ENCODE measurements around the gene SLC25A1.
"Not testable (repeated sequence)": the region's sequence is repeated elsewhere in the genome, so short reads cannot be mapped to it uniquely, and the experiment has no call there.

SLC25A1 gene

DNA sequence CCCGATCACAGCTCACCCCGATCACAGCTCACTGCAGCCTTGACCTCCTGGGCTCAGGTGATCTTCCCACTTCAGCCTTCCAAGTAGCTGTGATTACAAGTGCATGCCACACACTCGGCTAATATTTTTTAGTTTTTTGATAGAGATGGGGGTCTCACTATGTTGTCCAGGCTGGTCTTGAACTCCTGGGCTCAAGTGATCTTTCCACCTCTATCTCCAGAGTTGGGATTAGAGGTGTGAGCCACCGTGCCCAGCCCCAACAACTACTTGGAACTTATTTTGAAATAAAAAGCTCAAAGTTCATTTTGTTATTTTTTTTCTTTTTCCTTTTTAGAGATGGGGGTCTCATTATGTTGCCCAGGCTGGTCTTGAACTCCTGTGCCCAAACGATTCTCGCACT is 27.8 kb upstream of the SLC25A1 start:
- DNase-seq (ENCODE audit: low read depth in 2 of 2, low spot score in 1 of 2) = no peak

DNA sequence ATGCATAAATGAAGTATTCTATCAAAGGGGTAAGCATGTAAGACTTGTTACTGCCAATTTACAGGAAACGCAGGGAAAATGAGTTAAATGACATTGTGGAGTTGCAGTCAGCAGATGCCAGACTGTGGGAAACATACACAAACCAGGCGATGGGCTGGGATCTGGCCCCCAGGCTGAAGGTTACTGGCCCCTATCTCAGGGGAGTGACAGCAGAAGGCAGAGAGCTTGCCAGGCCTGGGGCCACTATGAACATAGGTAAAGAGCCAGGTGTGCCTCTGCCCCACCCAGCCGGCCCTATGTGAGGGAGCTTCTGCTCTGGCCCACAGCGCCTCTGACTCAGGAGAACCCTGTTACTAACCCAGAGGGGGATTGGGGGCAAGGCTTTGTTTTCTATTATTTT is 26.1 kb upstream of the SLC25A1 start:
- no peak for DNase-seq (ENCODE audit: low read depth in 2 of 2, low spot score in 1 of 2)

GRCh38 chr22:19203834-19204233 is 25.3 kb upstream of the SLC25A1 start:
- DNase-seq (ENCODE audit: low read depth in 2 of 2, low spot score in 1 of 2) = no peak

- DNase-seq (ENCODE audit: low read depth in 2 of 2, low spot score in 1 of 2) = not testable (repeated sequence)
Measured at GRCh38 chr22:19202799-19203186, 24.3 kb upstream of the SLC25A1 start.

DNA sequence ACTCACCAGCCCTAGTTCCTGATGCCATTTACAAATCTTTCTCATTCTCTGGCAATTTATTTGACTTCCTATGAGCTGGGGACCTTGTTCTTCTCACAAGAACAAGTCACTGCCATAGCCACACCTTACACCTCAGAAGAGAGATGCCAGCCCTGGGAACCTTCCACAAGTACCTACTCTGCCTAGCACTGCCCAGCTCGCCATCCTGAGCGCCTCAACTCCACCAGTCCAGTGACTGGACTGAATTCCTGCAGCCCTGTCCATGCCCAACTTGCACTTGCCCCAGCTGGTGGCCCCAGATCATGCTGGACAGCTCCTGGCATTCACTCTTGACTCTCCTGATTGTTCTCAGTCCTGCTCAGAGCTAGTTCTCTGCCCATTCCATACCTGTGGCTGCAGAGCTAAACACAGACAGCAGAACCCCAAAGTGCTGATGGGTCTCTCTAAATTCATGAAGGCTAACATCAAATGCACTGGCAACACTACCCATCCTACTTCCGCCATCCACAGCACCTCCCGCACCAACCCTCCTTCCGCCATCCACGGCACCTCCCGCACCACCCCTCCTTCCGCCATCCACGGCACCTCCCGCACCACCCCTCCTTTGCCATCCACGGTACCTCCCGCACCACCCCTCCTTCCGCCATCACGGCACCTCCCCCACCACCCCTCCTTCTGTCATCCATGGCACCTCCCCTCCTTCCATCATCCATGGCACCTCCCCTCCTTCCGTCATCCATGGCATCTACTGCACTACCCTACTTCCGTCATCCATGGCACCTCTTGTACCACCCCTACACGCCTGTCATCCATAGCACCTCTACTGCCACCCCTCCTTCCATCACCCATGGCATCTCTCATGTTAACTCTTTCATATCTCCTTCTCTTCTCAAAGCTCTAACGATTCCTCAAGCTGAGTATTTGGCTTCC is 23.6 kb upstream of the SLC25A1 start:
- DNase-seq (ENCODE audit: low read depth in 2 of 2, low spot score in 1 of 2) = no peak

DNA sequence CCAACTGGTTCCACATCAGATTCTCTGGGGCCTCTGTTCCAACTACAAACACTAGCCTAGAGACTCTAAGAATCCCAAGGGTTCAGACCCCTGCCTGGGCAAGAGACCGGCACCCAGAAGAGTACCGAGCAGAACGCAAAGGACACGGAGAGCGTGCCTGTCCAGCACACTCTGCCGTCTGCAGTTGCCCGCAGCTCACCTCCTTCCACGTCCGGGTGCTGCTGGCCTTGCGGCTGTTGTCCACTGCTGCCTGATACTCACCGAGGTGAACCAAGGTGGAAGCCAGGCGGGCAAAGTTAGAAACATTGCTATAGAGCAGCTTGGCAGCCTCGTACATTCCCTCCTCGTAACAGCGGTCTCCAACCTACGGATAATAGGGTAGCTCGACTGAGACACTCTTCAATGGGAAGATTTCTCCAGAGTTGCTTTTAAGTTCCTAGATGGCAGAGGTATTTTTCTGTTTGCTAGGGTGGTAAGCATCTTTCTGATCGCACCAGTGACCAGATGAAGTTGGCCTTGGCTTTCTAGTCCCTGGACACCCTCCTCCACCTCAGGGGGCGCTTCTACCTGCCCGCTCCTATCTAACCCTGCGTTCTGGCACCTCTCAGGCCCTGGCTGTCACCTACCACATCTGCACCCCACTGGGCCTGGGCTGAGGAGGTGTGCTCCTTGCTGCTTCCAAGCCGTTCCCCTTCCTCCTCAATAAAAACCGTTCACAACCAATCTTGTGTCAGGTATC is 22.8 kb upstream of the SLC25A1 start:
- no peak for DNase-seq (ENCODE audit: low read depth in 2 of 2, low spot score in 1 of 2)

DNA sequence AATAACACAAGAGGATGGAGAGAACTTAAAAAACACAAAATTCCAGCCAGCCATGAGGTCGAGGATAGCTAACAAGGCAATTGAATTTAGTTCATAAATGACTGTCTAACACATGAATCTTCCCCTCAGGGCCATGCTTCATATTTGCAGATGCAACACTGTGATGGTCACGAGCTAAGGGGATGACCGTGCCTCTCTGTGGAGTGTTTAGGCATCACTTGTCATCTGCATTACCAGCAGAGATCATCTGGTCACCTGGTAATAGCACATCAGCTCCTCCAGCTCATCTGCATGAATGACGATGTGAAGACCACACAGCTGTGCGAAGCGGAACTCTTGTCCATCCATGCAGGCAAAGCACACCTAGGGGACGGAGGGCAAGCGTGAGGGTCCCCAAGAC is 20.9 kb upstream of the SLC25A1 start:
- no peak for DNase-seq (ENCODE audit: low read depth in 2 of 2, low spot score in 1 of 2)

DNA sequence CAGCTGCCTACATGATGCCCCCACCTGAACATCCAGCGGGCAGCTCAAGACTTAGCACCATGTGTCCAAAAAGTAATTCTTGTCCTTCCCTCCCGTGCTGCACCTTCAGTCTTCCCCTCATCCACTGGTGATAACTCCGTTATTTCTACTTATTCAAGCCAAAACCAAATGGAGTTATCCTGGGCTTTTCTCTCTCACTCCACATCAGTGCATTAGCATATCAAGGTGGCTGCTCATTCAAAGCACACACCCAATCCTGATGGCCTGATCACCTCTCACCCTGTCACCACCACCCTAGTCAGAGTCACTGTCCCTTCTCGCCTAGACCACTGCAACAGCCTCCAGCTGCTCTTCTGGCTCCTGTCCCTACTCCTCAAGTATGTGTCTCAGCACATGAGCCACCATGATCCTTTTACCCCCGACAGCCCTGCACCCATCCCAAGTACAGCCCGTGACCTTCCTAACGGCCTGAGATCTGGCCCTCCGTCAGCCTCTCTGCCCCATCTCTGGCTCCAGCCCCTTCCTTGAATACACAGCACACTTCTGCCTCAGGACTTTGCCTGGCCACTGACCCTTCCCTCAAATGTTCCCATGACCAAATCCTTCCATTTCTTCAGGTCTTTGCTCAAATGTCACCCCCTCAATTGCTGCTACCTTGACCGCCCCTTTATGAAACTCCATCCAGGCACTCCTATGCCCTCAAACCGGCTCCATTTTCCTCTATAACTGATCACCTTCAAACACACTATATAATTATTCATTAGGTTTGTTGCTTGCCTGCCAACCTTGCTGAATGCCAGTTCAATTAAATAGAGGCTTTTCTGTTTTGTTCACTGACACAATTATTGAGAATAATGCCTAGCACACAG is 19.7 kb upstream of the SLC25A1 start:
- no peak for DNase-seq (ENCODE audit: low read depth in 2 of 2, low spot score in 1 of 2)

DNA sequence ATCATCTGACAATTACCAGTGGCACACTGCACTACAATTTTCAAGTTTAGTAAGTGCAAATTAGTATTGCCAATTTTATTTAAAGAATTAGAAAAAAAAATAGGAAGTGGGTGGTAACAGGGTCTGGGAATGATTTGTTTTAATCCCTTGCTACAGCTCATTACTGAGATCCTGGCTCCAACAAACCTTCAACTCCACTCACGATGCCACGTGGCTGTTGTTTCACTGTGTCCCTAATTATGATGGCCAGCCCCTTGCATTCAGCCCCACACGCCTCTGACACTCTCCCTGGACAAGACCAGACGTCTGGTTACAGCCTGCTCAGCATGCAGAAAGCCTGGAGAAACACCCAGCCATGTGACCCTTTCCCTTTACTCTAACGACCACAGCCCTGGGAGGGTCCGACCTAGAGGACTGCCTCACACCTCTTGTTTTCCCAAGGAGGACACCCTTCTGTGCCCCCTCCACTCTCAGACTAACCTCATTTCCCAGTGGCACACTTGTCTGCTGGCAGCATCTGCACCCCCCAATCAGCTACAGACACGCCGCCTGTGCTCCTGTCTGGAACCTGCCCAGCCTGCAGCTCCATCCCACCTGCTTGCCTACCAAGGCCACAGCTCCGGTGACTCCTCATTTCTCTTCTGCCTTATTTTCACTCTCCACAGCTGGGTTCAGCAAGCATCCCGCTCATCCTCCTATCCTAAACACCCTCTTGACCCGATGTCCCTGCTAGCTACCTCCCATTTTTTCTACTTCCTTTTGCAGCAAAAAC is 18.5 kb upstream of the SLC25A1 start:
- no peak for DNase-seq (ENCODE audit: low read depth in 2 of 2, low spot score in 1 of 2)

- no peak for DNase-seq (ENCODE audit: low read depth in 2 of 2, low spot score in 1 of 2)
Measured at GRCh38 chr22:19195796-19196731, 17.5 kb upstream of the SLC25A1 start.

- no peak for DNase-seq (ENCODE audit: low read depth in 2 of 2, low spot score in 1 of 2)
Measured at GRCh38 chr22:19194766-19195536, 16.4 kb upstream of the SLC25A1 start.

DNA sequence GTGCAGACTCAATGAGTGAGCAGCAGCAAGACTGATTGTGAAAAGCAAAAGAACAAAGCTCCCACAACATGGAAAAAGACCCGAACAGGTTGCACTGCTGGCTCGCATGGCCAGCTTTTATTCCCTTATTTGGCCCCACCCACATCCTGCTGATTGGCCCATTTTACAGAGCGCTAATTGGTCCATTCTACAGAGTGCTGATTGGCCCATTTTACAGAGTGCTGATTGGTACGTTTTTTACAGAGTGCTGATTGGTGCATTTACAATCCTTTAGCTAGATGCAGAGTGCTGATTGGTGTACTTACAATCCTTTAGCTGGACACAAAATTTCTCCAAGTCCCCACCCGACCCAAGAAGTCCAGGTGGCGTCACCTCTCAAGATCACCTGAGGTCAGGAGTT is 15.3 kb upstream of the SLC25A1 start:
- no peak for DNase-seq (ENCODE audit: low read depth in 2 of 2, low spot score in 1 of 2)

- no peak for DNase-seq (ENCODE audit: low read depth in 2 of 2, low spot score in 1 of 2)
Measured at GRCh38 chr22:19187716-19188563, 9.4 kb upstream of the SLC25A1 start.

GRCh38 chr22:19184276-19184997 is 5.9 kb upstream of the SLC25A1 start:
- DNase-seq (ENCODE audit: low read depth in 2 of 2, low spot score in 1 of 2) = no peak

DNA sequence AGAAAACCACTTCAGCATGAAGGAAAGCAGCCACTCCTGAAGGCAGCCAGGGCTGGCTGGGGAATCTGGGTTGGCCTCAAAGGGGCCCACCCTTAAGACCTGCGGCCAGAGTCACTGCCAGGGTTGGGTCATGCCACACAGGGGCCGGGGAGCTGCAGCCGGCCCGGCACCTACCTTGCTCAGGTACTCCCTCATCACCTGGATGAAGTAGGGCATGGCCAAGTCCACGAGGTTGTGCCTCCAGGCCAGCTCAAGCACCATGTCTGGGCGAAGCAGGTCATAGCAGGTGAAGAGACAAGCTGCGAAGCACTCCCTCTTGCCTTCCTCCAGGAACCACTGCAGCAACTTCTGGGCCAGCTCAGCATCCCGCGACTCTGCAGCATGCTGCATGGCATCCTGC is 4.7 kb upstream of the SLC25A1 start:
- DNase-seq (ENCODE audit: low read depth in 2 of 2, low spot score in 1 of 2) = no peak

DNA sequence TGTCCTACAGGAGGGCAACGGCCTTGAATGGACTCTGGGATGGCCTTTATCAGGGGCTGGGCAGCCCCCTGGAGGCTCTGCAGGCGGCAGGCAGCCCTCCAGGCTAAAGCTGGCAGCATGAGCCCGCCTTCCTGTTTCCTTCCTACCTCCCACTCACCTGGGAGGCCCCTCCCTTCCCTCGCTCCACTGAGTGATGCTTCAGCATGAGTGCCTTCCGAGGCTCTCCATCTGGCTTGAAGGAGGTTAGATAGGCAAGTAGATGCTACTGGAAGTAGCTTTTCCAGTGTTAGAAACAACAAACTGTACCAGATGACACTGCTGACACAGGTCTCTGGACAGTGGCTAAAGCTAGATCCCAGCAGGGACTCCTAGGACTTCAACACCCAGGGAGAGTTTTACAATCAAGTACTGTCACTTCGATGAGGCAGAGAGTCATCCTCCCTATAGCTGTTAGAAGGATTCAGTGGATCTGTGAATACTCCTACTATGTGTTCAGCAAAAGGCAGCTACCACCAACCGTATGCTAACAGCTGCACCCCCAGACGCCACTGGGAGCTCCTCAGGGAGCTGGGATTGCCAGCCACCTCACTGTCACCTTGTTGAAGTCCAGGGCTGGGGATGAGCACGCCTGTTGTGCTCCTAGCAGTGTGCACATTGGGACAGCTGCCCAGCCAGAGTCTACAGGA is 4.1 kb upstream of the SLC25A1 start:
- DNase-seq (ENCODE audit: low read depth in 2 of 2, low spot score in 1 of 2) = no peak
